ENCODE results near the gene TUBG2.
A peak's percentile ranks its signal among the peaks of the same experiment; 100 is the strongest.
"Not testable (repeated sequence)": the region's sequence is repeated elsewhere in the genome, so short reads cannot be mapped to it uniquely, and the experiment has no call there.

TUBG2 gene

GRCh38 chr17:42653179-42654124 is 5.6 kb upstream of the TUBG2 start:
- DNase-seq (ENCODE audit: low read depth in 2 of 2): no peak

- DNase-seq (ENCODE audit: low read depth in 2 of 2): no peak
Observed at GRCh38 chr17:42655528-42655927, 3.6 kb upstream of the TUBG2 start.

GRCh38 chr17:42657824-42658588 is 1.1 kb upstream of the TUBG2 start:
- no peak for DNase-seq (ENCODE audit: low read depth in 2 of 2)

GRCh38 chr17:42659932-42660274 is 819 bp downstream of the TUBG2 start:
- DNase-seq (ENCODE audit: low read depth in 2 of 2): not testable (repeated sequence)

- no peak for DNase-seq (ENCODE audit: low read depth in 2 of 2)
Observed at GRCh38 chr17:42660692-42661345, 1.7 kb downstream of the TUBG2 start.

GRCh38 chr17:42665581-42666001 is 6.5 kb downstream of the TUBG2 start:
- no peak for DNase-seq (ENCODE audit: low read depth in 2 of 2)

- not testable (repeated sequence) for DNase-seq (ENCODE audit: low read depth in 2 of 2)
Observed at GRCh38 chr17:42666126-42666525, 7.0 kb downstream of the TUBG2 start.

GRCh38 chr17:42667088-42667951 is 8.2 kb downstream of the TUBG2 start:
- no peak for DNase-seq (ENCODE audit: low read depth in 2 of 2)

GRCh38 chr17:42669705-42669976 is 10.6 kb downstream of the TUBG2 start:
- no peak for DNase-seq (ENCODE audit: low read depth in 2 of 2)

- DNase-seq (ENCODE audit: low read depth in 2 of 2): peak in 1 of 2 donors; percentile 43
Observed at GRCh38 chr17:42669977-42670788, 11.1 kb downstream of the TUBG2 start.

- DNase-seq (ENCODE audit: low read depth in 2 of 2): no peak
Observed at GRCh38 chr17:42670789-42671657, 11.9 kb downstream of the TUBG2 start.

- no peak for DNase-seq (ENCODE audit: low read depth in 2 of 2)
Observed at GRCh38 chr17:42672038-42672437, 13.0 kb downstream of the TUBG2 start.

GRCh38 chr17:42673266-42673884 is 14.3 kb downstream of the TUBG2 start:
- no peak for DNase-seq (ENCODE audit: low read depth in 2 of 2)

- no peak for DNase-seq (ENCODE audit: low read depth in 2 of 2)
Observed at GRCh38 chr17:42673885-42674754, 15.0 kb downstream of the TUBG2 start.

- DNase-seq (ENCODE audit: low read depth in 2 of 2): no peak
Observed at GRCh38 chr17:42674755-42675347, 15.8 kb downstream of the TUBG2 start.

GRCh38 chr17:42675348-42675964 is 16.4 kb downstream of the TUBG2 start:
- no peak for DNase-seq (ENCODE audit: low read depth in 2 of 2)

GRCh38 chr17:42675965-42676423 is 16.9 kb downstream of the TUBG2 start:
- DNase-seq (ENCODE audit: low read depth in 2 of 2): no peak
